Measurements from ENCODE around the gene SLAMF9.

Gene SLAMF9

DNA sequence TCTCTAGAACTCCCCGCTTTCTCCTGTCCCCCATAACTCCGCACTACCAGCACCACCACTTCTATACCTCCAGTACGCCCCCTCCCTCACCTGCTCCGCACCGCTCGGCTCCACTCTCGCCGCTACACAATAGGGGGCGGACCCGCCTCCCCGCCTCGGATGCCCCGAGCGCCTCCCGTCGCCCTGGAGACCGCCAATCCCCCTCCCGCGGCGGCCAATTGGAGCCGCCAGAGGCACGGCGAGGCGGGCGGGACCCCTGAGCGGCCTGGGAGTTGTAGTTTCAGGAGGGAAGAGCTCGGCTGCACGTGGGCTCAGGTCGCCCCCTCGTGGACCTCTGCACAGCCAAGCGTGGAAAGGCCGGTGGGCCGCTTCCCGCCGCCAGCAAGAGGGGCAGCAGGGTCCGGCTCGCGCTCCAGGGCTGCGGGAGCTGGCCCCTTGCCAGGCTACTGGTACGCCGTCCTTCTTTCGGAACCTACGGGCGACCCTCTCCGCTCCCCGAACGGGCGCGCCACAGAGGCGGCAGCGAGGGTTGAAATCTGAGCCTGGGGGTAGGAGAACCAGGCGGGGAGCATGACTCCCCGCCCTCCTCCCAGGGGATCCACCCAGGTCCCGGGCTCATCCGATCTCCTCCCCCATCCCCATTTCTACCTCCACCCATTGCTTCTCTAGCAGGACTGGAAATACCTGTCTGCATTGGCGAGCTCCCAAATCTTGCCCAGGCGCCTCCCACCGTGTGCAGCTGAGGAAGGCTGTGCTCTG is 8.4 kb downstream of the SLAMF9 start, which contains the start of gene IGSF9:
Gene IGSF9, minus strand, starts transcription at position 131 of the 759 bp plus-strand sequence. CDS start 2,159 bp downstream, outside the sequence.
- ATAC-seq (peak; percentile 93), DNase-seq (peak; percentile 81)

DNA sequence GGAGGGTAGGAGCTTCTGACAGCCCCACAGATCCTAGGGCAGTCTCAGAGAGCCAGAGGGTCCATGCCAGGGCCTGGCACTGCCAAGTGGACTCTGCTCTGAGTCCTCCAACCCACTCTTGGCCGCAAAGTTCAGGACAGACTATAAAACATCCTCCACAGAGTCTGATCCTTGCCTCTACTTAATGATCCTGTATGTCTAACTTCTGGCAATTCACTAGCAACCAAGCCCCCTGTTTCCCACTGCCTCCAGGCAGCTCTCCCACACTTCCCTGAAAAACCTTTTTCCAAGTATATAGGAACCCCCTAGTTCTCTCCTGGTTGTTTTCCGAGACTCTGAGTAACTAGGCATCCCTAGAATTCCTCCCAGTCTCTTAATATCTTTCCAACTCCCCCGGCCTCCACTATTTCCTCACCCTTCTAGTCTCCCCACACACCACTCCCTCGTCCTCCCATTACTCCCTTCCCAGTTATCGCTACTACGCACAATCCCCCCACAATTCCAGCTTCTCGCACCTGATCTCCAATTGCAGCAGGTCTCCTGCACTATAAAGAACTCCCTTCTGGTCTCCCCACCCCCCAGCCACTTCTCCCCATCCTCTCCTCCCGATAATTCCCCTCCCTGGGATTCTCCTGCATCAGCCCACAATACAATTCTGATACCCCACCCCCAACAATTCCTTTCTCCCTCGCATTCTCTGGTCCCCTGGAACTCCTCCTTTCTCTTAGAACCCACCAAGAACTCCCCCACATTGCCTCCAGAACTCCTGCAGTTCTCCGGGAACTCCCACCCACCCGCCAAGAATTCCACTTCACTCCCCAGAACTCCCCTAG is 9.2 kb downstream of the SLAMF9 start:
- ATAC-seq, result no peak

DNA sequence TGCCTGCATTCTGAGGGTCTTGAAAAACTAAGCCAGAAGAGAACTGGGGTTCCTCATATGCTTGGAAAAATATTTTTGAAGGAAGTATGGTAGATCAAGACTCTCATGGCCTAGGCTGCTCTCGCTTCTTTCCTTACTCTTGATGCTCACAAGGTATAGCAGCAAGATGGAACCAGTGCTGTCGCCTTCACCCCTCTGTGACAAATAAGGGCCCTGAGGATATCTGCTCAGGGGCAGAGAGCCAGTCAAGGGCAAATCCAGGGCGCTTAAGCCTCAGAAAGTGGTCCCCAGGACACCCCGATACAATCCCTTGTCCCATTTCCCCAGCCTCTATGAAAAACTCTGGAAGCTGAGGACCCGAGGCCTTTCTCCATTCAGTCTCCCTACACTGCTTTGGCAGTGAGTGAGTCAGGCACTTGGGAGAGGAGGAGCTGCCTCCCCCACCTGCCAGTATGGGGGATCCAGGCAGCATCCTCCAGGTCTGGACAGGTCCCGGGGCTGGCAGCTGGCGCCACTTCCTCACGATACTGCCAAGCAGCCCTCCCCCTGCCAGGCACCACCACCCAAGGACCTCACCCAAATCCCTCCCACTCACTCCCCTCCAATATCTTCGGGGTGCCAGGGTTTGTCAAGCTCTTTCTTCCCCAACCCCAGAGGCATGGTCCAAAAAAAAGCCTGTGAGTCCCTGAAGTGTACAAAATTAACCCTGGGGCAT is 10.0 kb downstream of the SLAMF9 start:
- DNase-seq (no peak), ATAC-seq (no peak)

More for the DNA sequence above, 9.2 kb downstream of the SLAMF9 start:
- no peak for DNase-seq

DNA sequence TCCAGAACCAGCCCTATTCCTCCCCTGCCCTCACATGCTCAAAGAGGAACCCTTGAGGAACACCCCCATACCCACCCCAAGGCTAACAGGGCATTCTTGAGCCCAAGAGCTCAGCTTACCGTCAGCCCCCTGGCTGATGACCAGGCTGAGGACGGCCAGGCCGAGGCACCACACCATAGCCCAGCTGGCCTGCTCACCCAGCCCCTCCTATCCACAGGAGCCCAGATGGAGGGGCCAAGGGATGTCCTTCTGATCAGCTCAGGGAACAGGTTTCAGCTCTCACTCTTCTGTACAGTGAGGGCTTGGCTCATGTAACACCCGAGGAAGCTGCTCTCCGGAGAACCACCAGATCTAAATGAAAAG is 10.8 kb downstream of the SLAMF9 start:
- ATAC-seq (no peak), DNase-seq (no peak)

DNA sequence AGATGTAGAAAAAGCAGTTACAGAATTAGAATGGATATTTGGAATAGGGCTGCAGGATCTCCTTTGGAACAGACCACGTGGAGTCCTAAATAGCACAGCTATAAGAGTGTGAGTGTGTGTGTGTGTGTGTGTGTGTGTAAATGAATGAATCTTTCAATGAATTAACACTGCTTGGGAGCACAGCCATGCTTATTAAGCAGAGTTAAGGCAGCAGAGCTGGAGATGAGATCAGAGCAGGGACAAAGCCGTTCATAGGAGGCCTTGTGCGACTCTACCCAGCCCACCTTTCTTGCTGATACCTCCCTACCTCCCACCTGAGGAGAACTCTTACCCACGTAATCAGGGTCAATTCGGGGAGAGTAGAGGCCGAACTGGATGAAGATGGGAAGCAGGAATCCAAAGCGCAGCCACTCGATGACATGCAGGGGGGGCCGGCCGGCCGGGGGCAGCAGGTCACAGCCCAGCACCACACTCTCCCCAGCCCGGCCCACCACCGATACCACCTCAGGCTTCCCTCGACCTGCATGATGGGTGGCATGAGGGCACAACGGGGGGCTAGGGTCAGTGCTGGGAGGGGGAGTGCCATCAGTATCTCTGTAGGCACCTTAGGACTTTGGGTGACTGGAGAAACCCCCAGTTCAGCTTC is 11.3 kb downstream of the SLAMF9 start:
- ATAC-seq (no peak), DNase-seq (no peak)

DNA sequence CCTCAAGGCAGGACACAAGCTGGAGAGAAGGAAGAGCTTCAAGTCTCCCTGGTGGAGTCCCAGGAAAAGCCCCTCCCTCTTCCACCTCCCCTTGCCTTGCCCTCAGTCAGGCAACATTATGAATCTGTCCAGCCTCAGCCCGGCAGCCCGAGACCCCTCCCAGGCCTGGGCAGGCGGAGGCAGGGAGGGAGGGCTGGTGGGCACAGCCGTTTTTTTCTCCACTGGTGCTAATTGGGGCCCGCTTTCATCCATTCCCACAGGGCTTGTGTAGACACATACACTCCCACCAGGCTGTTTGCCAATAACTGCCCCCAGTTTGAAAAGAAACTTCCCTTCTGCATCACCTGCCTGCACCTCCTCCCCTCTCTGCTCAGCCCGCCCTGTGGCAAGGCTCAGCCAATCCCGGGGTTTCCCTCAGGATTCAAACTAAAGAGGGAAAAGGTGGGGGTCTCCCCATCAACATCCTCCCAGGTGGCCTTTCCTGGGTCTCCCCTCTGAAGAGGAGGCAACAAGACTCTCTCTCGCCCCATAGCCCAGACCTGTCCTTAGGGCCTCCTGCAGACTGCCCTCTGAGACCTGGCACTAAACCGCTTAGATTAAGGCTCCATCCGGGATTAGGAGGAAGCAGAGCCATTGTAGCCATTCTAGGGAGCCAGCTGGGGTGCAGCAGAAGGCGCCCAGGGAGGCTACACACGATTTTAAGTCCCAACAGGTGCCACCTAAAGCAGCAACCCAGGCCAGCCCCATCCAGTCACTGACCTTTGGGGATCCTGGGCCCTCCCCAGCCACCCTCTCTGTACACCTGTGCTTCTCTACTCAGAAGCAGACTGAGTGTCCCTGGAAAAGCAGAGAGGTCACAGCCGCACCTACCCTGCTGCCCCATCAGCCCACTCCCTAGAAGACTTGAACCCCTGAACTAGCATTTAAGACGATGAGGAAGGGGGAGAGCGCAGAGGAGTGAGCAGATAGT is 12.2 kb downstream of the SLAMF9 start:
- DNase-seq (no peak), ATAC-seq (no peak)

DNA sequence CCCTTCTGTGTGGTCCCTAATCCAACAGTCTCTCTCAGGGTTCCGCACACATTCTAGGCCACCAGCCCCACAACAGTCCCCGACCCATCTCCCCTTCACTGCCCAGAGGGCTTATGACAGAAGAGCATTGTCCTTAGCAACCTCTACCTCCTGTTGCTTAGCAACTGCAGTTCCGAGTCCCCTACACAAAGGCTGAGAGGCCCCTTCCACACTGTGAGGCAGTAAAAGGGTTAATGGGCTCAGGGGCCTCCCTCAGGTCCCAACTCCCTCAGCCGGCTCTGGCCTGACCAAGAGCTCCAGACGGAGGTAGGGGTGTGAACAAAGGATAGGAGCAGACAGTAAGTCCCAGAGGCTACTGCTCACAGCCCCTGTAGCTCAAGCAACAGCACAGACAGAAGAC is 12.9 kb downstream of the SLAMF9 start:
- no peak for ATAC-seq

DNA sequence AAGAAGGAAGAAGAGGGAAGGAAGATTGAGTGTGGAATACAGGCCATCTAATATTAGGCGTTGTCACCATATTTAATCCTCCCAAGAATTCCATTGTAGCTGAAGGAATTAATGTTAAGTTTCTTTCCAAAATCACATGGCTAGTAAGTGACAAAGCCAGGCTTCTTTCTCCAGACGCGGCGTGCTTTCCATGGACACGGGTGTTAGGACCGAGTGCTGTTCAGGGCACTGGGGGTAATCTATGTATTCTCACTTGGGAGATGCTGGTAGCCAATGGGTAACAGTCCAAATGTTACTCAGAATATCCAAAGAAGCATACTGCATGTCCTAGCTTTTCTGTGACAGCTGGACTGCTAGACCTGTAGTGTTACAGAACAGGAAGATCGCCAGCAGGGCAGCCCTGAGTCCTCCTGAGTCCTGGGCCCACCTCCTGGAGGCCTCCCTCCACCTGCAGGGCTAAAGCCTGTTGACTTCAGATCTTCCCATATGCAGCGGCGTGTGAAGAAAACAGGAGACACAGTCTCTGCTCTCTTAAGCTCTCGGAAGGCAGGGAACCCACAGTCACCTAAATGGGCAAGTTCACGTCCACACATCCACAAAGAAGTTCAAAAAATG is 13.9 kb downstream of the SLAMF9 start:
- no peak for ATAC-seq
- no peak for DNase-seq

More for the DNA sequence above, 12.9 kb downstream of the SLAMF9 start:
- no peak for DNase-seq

DNA sequence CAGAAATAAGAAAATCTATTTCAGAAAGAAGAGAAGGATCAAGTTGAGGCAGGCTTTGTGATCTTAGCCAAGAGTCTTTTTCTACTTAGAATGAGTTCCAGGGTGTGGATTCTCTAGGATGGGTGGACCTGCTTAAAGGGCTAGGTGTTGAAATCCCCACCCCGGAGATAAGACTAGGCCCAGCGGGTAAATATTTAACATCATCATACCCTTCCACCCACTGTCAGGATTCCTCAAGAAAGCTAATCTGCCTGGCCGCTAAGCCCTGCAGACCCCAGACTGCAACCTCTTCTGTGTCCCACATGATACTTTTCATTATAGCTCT is 14.4 kb downstream of the SLAMF9 start:
- no peak for ATAC-seq
- DNase-seq, result no peak

DNA sequence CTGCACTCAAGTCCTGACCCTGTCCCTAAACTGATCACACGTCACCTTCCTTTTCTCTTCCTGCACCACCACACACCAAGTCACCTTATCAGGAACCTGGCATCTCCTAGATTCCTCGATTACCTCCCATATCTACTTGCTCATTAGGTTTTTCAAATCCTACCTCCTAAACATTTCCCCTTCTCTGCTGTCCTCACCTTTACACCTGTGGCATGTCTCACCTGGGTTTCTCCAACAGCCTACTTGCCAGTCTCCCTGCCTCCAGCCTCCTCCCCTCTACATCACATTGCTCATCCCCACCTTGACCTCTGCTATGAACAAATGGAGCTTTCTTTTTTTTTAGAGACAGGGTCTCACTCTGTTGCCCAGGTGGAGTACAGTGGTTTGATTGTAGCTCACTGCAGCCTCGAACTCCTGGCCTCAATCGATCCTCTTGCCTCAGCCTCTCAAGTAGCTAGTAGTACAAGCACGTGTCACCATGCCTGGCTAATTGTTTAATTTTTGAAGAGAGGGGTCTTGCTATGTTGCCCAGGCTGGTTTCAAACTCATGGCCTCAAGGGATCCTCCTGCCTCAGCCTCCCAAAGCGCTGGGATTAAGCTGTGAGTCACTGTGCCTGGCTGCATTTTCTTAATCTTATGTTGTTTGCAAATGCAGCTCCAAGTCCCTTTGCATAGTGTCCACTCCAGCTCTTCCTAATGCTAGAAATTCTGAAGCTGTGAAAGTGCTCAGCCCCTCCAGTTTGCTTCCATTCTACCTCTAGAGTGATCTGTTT is 14.9 kb downstream of the SLAMF9 start:
- DNase-seq, result no peak
- ATAC-seq, result no peak

DNA sequence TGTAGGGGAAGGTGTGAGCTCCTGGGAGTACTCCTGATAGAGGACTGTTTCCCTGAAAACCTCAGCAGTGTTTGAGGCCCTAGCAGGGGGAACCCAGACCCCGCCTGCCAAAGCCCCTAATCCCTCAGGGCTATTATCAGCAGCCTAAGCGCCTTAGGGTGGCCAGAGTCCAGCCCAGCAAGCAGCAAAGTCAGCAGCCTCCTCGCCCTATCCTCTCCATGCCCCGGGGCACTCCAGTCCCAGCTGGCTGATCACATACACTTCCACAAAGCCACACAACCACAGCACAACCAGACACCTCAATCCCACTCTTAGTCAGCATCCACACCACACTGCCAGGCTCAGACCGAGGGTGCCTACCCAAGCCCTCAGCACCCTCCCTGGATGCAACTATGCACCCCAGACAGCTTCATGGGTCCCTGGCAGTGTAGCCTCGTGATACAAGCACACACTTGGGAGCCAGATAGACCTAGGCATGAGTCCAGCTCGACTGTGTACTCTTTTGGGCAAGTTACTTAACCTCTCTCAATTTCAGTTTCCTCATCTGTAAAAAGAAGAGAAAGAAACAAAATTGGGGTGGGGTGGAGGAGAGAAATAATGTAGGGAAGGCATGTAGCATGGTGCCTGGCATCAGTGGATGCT is 15.7 kb downstream of the SLAMF9 start:
- peak; percentile 28 for ATAC-seq
- DNase-seq, result no peak

DNA sequence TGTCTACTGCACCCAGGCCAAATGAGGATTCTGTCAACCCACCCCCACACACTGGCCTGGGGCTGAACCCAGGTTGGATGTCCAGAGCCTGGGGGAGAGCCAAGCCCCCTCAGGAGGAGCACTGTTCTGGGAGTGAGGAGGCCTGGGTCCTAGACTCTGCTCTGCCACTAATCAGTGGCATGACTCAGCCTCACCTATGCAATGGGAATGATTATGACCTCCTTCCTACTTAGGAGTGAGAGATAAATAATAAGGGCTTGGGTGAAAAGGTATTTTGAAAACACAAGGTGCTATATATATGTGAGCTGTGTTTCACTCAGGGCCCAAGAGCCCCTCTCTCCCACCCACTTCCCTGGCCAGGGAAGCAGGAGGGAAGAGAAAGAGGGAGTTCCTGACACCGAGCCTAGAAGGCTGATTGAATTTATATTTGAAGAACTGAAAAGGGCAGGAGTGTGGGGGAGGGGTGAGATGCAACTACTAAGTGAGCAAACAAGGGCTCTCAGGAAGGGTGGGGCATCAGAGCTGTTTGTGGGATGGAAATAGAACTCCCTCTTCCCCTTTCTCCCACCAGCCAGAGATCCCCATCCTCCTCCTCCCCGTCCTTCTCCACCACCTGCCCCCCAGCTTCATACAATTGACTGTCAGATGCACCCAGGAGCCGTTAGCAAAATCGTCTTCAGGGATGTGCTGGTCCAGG is 16.8 kb downstream of the SLAMF9 start:
- DNase-seq, result no peak
- no peak for ATAC-seq

DNA sequence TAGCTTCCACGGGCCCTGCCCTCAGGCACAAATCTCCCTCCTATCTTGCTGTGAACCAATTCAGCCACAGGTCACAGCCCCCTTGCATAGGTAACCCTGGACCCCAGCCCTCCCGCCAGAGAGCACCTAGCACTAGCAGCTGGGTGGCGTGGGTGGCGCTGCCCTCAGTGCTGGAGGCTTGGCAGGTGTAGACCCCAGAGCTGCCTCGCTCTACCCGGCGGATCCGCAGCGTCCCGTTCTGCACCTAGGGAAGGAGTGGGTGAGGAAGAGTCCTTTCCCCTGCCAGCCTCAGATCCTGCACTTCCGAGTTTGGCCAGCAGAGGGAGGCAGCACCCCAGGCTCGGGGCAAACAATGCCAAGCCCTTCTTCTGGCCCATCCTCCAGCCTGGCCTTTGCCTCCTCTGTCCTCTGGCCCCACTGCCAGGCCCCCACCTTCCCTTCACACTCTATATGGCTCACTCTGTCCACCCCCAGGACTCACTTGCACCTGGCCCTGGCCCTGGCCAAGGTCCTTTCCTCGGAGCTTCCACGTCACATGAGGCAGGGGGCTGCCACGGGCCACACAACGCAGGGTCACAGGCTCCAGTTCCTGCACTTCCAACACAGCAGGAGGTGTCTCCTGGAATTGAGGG is 17.6 kb downstream of the SLAMF9 start:
- ATAC-seq, result peak; percentile 61
- DNase-seq, result peak; percentile 88

DNA sequence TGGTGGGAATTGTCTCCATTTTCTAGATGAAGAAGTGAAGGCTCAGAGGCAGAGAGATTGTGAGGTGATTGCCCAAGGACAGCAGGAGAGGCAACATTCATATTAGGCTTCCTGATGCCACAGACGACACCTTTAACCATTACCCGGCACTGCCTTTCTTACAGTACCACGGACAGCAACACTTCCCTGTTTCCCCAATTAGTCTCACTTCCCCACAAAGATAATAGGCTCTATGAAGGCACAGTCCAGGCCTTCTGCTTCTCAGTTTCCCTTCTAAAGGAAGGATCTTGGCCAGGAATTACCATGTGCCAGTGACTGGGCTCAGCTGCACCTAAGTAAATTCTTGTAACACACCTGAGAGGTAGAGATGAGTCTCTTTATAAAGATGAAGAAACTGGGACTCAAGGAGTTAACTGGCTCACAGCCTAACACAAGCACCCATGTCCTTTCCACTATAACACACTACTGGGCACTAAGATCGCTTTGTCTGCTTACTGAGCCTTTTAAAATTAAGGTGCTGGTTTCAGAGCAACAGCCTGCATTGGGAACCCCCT is 18.2 kb downstream of the SLAMF9 start:
- no peak for ATAC-seq
- DNase-seq, result no peak

DNA sequence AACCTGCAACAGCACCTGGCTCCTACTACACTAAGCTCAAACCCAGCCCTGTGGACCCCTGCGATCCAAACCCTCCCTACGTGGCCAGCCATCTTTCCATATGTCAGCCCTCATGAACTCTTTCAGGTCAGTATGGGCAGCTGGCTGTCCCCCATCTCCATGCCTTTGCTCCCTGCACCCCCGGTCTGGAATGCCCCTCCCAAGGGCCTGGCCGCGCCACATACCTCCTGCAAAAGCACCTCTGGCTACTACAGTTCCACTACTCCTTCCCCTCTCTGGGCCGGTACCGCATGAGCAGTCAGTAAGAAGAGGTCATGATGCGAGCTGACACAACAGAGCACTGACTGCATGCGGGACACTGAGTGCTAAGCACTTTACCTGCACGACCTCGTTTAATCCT is 18.7 kb downstream of the SLAMF9 start:
- DNase-seq, result no peak
- no peak for ATAC-seq

DNA sequence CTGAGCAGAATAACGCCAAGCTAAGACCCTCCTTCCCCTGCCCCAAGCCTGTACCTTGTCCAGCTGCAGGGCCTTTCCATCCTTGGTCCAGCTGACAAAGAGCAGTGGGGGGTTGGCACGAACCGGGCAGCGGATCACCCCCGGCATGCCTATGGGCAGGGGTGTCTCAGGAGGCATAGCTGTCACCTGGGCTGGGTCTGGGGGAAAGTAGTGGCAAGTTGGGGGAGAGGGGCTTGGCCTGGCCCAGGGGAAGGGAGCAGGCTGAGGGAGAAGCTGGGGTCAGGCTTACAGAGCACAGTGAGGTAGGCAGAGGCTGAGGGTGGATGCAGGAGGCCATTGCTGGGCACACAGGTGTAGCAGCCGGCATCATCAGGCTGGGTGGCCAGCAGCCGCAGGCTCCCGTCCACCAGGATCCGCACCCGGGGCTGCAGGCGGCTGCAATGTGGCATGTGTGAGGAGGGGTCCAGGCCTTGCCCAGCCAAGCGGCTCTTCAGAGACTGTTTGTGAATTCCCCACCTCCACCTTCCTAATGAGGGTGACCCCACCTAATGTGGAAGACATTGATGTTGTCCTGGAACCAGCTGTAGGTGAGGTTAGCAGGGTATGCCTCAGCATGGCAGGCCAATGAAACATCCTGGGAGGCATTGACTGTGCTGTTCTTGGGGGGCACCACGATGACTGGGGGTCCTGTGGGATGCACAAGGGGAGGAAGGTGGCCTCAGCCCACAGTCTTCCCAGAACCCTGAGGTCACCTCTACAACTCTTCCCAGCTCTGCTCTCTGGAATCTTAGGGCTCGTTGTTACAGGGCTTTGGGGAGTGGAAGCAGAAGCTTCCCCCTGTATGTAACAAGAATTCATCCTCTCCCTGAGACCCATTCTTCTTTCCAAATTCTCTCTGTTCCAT is 19.6 kb downstream of the SLAMF9 start:
- no peak for ATAC-seq

DNA sequence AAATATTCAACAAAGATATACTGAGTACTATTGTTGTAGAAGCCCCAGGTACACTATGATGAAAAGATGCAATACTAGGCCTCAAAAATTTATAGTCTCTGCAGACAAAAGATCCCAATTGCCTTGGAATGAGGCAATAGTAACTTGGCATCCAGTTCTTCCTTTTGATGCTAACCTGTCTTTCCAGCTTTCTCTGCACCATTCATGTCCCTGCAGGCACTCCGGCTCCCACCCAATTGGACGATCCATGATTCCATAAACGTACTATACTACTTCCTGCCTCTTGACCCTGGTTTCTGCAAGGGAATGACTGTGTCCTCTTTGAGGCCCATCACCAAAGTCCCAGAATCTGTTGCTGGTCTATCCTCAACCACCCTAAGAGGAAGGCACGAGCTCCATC is 20.7 kb downstream of the SLAMF9 start:
- DNase-seq (no peak), ATAC-seq (no peak)

More for the DNA sequence above, 19.6 kb downstream of the SLAMF9 start:
- DNase-seq, result no peak

Measured in stimulated activated naive CD8-positive, alpha-beta T cell treated with anti-CD3 and anti-CD28 coated beads, Interleukin-15, Interleukin-2, amounts not matched to agents 100 U/mL and 50 U/mL, for 24 hours (primary cell).